GM23338 (cell line): ENCODE measurements around the gene TXLNG. TPM values are rescaled to one million over a fixed set of nuclear protein-coding genes. Genes with fewer than 3 reads are reported as not detected.

ENCODE experiments used
- ATAC-seq: fragments of 200-7000 bp; cut with Tn5 transposase; 3 replicates; pipeline ENCODE4 v1.9.1; 2020
- DNase-seq: peaks from one replicate; pipeline ENCODE4 v3.0.0-alpha.2; 2015; ENCODE audit warnings: low spot score
- H2AFZ ChIP-seq: fragments of 200-600 bp; sonication (generic); 2 replicates; pipeline ENCODE4 v1.8.0; 2016; ENCODE audit warnings: antibody characterized with exemption, mild to moderate bottlenecking, moderate library complexity
- H3F3A ChIP-seq: fragments of 200-600 bp; sonication (generic); replicated peaks from 2 replicates; pipeline ENCODE4 v1.8.0; 2017; ENCODE audit warnings: antibody characterized with exemption, mixed run types, low read depth
- H3K27ac ChIP-seq: fragments of 200-600 bp; sonication (generic); 2 replicates; pipeline ENCODE4 v1.6.1; 2016; ENCODE audit warnings: low read depth
- H3K27me3 ChIP-seq: fragments of 200-600 bp; sonication (generic); 2 replicates; pipeline ENCODE4 v1.8.0; 2016; ENCODE audit warnings: mild to moderate bottlenecking, mixed run types, moderate library complexity; ENCODE audit not compliant: insufficient read depth
- H3K36me3 ChIP-seq: fragments of 200-600 bp; sonication (generic); 2 replicates; pipeline ENCODE4 v1.8.0; 2016; ENCODE audit warnings: mild to moderate bottlenecking; ENCODE audit not compliant: insufficient read depth
- H3K4me1 ChIP-seq: fragments of 200-600 bp; sonication (generic); 2 replicates; pipeline ENCODE4 v1.8.0; 2016; ENCODE audit warnings: mild to moderate bottlenecking, moderate library complexity; ENCODE audit not compliant: insufficient read depth
- H3K4me2 ChIP-seq: fragments of 200-600 bp; sonication (generic); 2 replicates; pipeline ENCODE4 v1.7.1; 2017; ENCODE audit warnings: mixed run types
- H3K4me3 ChIP-seq: fragments of 200-600 bp; sonication (generic); 2 replicates; pipeline ENCODE4 v1.6.1; 2016; ENCODE audit warnings: mixed run types
- H3K79me2 ChIP-seq: fragments of 200-600 bp; sonication (generic); replicated peaks from 2 replicates; pipeline ENCODE4 v1.8.0; 2017; ENCODE audit warnings: mild to moderate bottlenecking; ENCODE audit not compliant: insufficient read depth
- H3K9me2 ChIP-seq: fragments of 200-600 bp; sonication (generic); 2 replicates; pipeline ENCODE4 v1.8.0; 2017; ENCODE audit not compliant: insufficient read depth
- H4K20me1 ChIP-seq: fragments of 200-600 bp; sonication (generic); replicated peaks from 2 replicates; pipeline ENCODE4 v1.8.0; 2017; ENCODE audit warnings: mild to moderate bottlenecking; ENCODE audit not compliant: insufficient read depth
- H3K27ac Mint-ChIP-seq: 2 replicates; pipeline ENCODE4 v1.8.0; 2020; ENCODE audit warnings: inconsistent platforms, mild to moderate bottlenecking, moderate library complexity, mixed read lengths
- H3K27me3 Mint-ChIP-seq: 3 replicates; pipeline ENCODE4 v1.8.0; 2022; ENCODE audit warnings: low read depth, mild to moderate bottlenecking, moderate library complexity, mixed read lengths, inconsistent platforms; ENCODE audit not compliant: insufficient read depth, poor library complexity
- H3K36me3 Mint-ChIP-seq: 3 replicates; pipeline ENCODE4 v1.8.0; 2021; ENCODE audit warnings: low read depth, mild to moderate bottlenecking, inconsistent platforms, moderate library complexity, mixed read lengths
- H3K4me1 Mint-ChIP-seq: 3 replicates; pipeline ENCODE4 v1.8.0; 2020; ENCODE audit warnings: mild to moderate bottlenecking, inconsistent platforms, mixed read lengths
- H3K4me3 Mint-ChIP-seq: 3 replicates; pipeline ENCODE4 v1.8.0; 2021; ENCODE audit warnings: moderate library complexity, mild to moderate bottlenecking, inconsistent platforms, mixed read lengths
- H3K9me3 Mint-ChIP-seq: 3 replicates; pipeline ENCODE4 v1.8.0; 2020; ENCODE audit warnings: moderate library complexity, mild to moderate bottlenecking, inconsistent platforms, mixed read lengths
- EZH2 ChIP-seq: fragments of 200-600 bp; sonication (generic); IDR thresholded peaks from one replicate; pipeline ENCODE4 v1.8.0; 2017; ENCODE audit warnings: antibody characterized with exemption, mild to moderate bottlenecking, low read depth; ENCODE audit not compliant: unreplicated experiment
- EZH2phosphoT487 ChIP-seq: fragments of 200-600 bp; sonication (generic); IDR thresholded peaks from one replicate; pipeline ENCODE4 v1.8.1; 2018; ENCODE audit warnings: antibody characterized with exemption; ENCODE audit not compliant: unreplicated experiment
- JUNB ChIP-seq: IDR thresholded peaks from one replicate; pipeline ENCODE4 v1.6.1; 2016; ENCODE audit warnings: antibody characterized with exemption; ENCODE audit not compliant: unreplicated experiment
- STAT1 ChIP-seq: IDR thresholded peaks from one replicate; pipeline ENCODE4 v1.6.1; 2016; ENCODE audit warnings: antibody characterized with exemption; ENCODE audit not compliant: unreplicated experiment
- polyA plus RNA-seq: library from polyadenylated mRNA; unstranded; fragments of >200 nt; fragmentation: Nextera tagmentation; extraction: Ambion mirVana; gene quantifications from 2 replicates; pipeline ENCODE4 v1.2.1, GENCODE V29; 2016
- total RNA-seq: library from RNA; depleted of rRNA; stranded (reverse); fragments of >200 nt; shearing (Covaris generic); gene quantifications from 2 replicates; pipeline ENCODE4 v1.2.3, GENCODE V29; 2014
- TF ChIP-seq, protein P1 (sequence below): fragments of 250-450 bp; sonication (Bioruptor Pico); IDR thresholded peaks from 2 replicates; pipeline ENCODE4 v1.5.0; 2020; ENCODE audit warnings: mild to moderate bottlenecking, moderate library complexity
- TF ChIP-seq, protein P2 (sequence below), 2 experiments: fragments of 200-600 bp in 1 of 2; sonication (generic) in 1 of 2; conservative IDR thresholded peaks; 2 replicates each; pipeline versions ENCODE4 v1.5.1 to v1.6.1; 2016 to 2017; ENCODE audit warnings: antibody characterized with exemption in 2 of 2, low read depth in 2 of 2, mild to moderate bottlenecking in 2 of 2, moderate library complexity in 1 of 2

Gene TXLNG
- total and polyA plus RNA-seq, 2 experiments from 2014 or later: 45.3 to 48.4 TPM

DNA sequence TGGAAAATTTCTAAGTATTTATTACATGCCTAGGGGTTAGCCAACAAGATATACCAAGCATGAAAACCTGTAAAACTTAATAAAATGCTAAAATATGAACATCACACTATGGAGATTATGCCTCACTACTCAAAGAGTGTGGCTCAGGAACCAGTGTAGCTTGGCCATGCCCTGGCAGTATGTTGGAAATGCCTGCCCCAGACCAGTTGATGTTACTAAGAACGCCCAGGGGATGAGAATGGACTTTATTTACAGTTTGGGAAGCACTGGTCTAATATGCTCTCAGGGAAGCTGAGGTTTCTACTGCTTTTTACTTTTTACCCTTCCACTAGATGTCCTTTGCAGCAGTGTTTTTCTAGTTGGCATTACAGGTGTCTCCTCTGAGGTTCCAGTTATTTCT, 23.7 kb upstream of the TXLNG start:
- no peaks in the 10 kb centered on the region for H3F3A ChIP-seq
- H3K9me2 ChIP-seq: no peaks in the 10 kb centered on the region
- H3K36me3 ChIP-seq: peaks cover 9% of the 10 kb centered on the region; the same call in 1 of the 2 replicates
- DNase-seq: no peak
- TF ChIP-seq EZH2phosphoT487 (no peak), EZH2 (no peak), STAT1 (no peak), JUNB (no peak)
- TF ChIP-seq, protein P1, sequence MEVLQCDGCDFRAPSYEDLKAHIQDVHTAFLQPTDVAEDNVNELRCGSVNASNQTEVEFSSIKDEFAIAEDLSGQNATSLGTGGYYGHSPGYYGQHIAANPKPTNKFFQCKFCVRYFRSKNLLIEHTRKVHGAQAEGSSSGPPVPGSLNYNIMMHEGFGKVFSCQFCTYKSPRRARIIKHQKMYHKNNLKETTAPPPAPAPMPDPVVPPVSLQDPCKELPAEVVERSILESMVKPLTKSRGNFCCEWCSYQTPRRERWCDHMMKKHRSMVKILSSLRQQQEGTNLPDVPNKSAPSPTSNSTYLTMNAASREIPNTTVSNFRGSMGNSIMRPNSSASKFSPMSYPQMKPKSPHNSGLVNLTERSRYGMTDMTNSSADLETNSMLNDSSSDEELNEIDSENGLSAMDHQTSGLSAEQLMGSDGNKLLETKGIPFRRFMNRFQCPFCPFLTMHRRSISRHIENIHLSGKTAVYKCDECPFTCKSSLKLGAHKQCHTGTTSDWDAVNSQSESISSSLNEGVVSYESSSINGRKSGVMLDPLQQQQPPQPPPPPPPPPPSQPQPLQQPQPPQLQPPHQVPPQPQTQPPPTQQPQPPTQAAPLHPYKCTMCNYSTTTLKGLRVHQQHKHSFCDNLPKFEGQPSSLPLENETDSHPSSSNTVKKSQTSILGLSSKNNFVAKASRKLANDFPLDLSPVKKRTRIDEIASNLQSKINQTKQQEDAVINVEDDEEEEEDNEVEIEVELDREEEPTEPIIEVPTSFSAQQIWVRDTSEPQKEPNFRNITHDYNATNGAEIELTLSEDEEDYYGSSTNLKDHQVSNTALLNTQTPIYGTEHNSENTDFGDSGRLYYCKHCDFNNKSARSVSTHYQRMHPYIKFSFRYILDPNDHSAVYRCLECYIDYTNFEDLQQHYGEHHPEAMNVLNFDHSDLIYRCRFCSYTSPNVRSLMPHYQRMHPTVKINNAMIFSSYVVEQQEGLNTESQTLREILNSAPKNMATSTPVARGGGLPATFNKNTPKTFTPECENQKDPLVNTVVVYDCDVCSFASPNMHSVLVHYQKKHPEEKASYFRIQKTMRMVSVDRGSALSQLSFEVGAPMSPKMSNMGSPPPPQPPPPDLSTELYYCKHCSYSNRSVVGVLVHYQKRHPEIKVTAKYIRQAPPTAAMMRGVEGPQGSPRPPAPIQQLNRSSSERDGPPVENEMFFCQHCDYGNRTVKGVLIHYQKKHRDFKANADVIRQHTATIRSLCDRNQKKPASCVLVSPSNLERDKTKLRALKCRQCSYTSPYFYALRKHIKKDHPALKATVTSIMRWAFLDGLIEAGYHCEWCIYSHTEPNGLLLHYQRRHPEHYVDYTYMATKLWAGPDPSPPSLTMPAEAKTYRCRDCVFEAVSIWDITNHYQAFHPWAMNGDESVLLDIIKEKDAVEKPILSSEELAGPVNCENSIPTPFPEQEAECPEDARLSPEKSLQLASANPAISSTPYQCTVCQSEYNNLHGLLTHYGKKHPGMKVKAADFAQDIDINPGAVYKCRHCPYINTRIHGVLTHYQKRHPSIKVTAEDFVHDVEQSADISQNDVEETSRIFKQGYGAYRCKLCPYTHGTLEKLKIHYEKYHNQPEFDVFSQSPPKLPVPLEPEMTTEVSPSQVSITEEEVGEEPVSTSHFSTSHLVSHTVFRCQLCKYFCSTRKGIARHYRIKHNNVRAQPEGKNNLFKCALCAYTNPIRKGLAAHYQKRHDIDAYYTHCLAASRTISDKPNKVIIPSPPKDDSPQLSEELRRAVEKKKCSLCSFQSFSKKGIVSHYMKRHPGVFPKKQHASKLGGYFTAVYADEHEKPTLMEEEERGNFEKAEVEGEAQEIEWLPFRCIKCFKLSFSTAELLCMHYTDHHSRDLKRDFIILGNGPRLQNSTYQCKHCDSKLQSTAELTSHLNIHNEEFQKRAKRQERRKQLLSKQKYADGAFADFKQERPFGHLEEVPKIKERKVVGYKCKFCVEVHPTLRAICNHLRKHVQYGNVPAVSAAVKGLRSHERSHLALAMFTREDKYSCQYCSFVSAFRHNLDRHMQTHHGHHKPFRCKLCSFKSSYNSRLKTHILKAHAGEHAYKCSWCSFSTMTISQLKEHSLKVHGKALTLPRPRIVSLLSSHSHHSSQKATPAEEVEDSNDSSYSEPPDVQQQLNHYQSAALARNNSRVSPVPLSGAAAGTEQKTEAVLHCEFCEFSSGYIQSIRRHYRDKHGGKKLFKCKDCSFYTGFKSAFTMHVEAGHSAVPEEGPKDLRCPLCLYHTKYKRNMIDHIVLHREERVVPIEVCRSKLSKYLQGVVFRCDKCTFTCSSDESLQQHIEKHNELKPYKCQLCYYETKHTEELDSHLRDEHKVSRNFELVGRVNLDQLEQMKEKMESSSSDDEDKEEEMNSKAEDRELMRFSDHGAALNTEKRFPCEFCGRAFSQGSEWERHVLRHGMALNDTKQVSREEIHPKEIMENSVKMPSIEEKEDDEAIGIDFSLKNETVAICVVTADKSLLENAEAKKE: no peak
- TF ChIP-seq, protein P2, sequence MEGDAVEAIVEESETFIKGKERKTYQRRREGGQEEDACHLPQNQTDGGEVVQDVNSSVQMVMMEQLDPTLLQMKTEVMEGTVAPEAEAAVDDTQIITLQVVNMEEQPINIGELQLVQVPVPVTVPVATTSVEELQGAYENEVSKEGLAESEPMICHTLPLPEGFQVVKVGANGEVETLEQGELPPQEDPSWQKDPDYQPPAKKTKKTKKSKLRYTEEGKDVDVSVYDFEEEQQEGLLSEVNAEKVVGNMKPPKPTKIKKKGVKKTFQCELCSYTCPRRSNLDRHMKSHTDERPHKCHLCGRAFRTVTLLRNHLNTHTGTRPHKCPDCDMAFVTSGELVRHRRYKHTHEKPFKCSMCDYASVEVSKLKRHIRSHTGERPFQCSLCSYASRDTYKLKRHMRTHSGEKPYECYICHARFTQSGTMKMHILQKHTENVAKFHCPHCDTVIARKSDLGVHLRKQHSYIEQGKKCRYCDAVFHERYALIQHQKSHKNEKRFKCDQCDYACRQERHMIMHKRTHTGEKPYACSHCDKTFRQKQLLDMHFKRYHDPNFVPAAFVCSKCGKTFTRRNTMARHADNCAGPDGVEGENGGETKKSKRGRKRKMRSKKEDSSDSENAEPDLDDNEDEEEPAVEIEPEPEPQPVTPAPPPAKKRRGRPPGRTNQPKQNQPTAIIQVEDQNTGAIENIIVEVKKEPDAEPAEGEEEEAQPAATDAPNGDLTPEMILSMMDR (conservative IDR thresholded peaks at IDR 0.05; ENCODE audit: low read depth in 2 of 2): no peak
- H3K27me3 ChIP-seq: no peaks in the 10 kb centered on the region
- Mint-ChIP-seq H3K27me3 (no peaks in the 10 kb centered on the region), H3K4me3 (no peak overlapping the region), H3K36me3 (peaks cover 22% of the 10 kb centered on the region; the same call in 2 of the 3 replicates), H3K4me1 (peaks cover 4% of the 10 kb centered on the region; the same call in 2 of the 3 replicates), H3K9me3 (no peaks in the 10 kb centered on the region), H3K27ac (no peak overlapping the region)
- H3K4me2 ChIP-seq: no peak overlapping the region
- no peaks in the 10 kb centered on the region for H3K79me2 ChIP-seq
- H3K4me1 ChIP-seq: no peaks in the 10 kb centered on the region
- no peak for ATAC-seq
- no peak overlapping the region for H3K27ac ChIP-seq
- H2AFZ ChIP-seq: no peak overlapping the region
- no peak overlapping the region for H3K4me3 ChIP-seq
- no peaks in the 10 kb centered on the region for H4K20me1 ChIP-seq
